ENCODE data around the gene SRSF2. TPM values are rescaled to one million over a fixed set of nuclear protein-coding genes. Genes with fewer than 3 reads are reported as not detected.
A peak's percentile ranks its signal among the peaks of the same experiment; 100 is the strongest.

Gene SRSF2
- total RNA-seq, 2 donors from 2014 or later, result 163 to 300 TPM

DNA sequence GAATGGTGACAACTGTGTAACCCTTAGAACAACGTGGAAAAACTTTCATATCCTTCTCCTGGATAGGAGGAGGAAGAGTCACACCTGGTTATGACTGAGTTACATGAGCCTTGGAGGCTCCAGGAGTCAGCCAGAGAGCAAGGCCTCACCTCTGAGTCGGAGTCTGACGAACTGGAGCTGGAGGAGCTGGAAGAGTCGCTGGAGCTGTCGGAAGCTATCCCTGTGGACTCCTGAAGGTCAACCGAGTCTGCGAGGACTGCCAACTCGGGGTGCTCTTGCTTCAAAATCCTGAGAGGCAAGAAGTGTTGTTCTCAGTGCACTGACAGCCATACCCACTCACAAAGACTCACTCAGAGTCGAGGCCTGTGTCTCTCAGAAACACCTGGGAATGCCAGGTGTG, 16.9 kb downstream of the SRSF2 start:
- Histone ChIP-seq H3K9ac (ENCODE audit: low read depth in 2 of 2, low read length in 2 of 2) (no peak overlapping the region), H3K27me3 (no peaks in the 10 kb centered on the region), H3K9me3 (no peaks in the 10 kb centered on the region), H3K27ac (no peak overlapping the region), H3K4me1 (peaks cover 11% of the 10 kb centered on the region), H3K4me3 (no peak overlapping the region), H3K36me3 (peaks cover 54% of the 10 kb centered on the region)
- DNase-seq, result no peak
- TF ChIP-seq, protein P1, sequence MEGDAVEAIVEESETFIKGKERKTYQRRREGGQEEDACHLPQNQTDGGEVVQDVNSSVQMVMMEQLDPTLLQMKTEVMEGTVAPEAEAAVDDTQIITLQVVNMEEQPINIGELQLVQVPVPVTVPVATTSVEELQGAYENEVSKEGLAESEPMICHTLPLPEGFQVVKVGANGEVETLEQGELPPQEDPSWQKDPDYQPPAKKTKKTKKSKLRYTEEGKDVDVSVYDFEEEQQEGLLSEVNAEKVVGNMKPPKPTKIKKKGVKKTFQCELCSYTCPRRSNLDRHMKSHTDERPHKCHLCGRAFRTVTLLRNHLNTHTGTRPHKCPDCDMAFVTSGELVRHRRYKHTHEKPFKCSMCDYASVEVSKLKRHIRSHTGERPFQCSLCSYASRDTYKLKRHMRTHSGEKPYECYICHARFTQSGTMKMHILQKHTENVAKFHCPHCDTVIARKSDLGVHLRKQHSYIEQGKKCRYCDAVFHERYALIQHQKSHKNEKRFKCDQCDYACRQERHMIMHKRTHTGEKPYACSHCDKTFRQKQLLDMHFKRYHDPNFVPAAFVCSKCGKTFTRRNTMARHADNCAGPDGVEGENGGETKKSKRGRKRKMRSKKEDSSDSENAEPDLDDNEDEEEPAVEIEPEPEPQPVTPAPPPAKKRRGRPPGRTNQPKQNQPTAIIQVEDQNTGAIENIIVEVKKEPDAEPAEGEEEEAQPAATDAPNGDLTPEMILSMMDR (IDR thresholded peaks at IDR 0.05), result no peak
- intact Hi-C loops (cut with DNase I), result no loop called here

DNA sequence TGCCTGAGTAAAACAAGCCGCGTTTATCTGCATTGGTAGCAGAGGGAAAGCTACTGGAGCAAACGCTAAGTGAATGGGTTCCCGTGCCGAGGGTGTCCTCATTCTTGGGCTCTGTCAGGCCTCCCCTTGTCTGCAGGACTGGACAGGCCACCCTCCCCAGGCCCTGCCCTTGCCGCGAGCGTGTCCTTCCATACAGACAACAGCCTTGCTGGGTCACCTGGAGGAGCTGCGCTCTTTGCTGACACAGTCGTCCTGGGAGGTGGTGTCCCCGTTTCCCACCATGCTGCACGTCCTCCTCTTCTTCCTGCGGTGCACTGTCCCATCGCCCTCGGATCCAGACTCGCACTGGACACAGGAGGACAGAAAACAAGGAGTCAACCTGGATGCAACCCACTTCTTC, 18.6 kb downstream of the SRSF2 start:
- Histone ChIP-seq H3K9ac (ENCODE audit: low read depth in 2 of 2, low read length in 2 of 2) (no peak overlapping the region), H3K27me3 (no peaks in the 10 kb centered on the region), H3K4me1 (peaks cover 6% of the 10 kb centered on the region), H3K36me3 (peaks cover 48% of the 10 kb centered on the region), H3K27ac (no peak overlapping the region), H3K4me3 (no peak overlapping the region), H3K9me3 (no peaks in the 10 kb centered on the region)
- TF ChIP-seq, protein P1 (IDR thresholded peaks at IDR 0.05), result no peak
- no peak for DNase-seq
- intact Hi-C loops (cut with DNase I), result loop anchor here (10.0 kb wide), 1 partner anchor 164 kb away; no protein-coding TSS in a partner anchor

DNA sequence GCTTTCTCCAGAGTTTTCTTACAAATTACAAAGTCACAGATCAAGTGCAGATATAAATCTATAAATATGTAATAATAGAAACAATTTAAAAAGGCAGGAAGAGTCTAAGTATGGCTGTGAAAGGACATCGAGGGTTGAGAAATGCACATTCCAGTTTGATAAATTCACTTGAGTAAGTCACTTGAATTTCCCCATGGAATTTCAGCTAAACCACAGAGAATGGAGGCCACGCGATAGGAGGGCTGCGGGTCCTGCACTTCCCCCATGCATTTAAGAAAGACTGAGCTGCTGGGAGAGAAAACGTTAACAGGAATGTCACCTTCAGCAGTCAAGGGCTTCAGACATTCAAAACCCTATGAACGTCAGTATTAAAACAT, 20.3 kb downstream of the SRSF2 start:
- peaks cover 40% of the 10 kb centered on the region for H3K36me3 ChIP-seq
- no peak for DNase-seq
- TF ChIP-seq, protein P1 (IDR thresholded peaks at IDR 0.05), result no peak
- H3K9me3 ChIP-seq, result no peaks in the 10 kb centered on the region
- H3K4me3 ChIP-seq, result no peak overlapping the region
- intact Hi-C loops (cut with DNase I), result loop anchor here (10.0 kb wide), 1 partner anchor 162 kb away; no protein-coding TSS in a partner anchor
- peak overlapping the region; percentile 38 for H3K27ac ChIP-seq
- no peaks in the 10 kb centered on the region for H3K27me3 ChIP-seq
- H3K4me1 ChIP-seq, result peaks cover 6% of the 10 kb centered on the region
- H3K9ac ChIP-seq (ENCODE audit: low read depth in 2 of 2, low read length in 2 of 2), result no peak overlapping the region

DNA sequence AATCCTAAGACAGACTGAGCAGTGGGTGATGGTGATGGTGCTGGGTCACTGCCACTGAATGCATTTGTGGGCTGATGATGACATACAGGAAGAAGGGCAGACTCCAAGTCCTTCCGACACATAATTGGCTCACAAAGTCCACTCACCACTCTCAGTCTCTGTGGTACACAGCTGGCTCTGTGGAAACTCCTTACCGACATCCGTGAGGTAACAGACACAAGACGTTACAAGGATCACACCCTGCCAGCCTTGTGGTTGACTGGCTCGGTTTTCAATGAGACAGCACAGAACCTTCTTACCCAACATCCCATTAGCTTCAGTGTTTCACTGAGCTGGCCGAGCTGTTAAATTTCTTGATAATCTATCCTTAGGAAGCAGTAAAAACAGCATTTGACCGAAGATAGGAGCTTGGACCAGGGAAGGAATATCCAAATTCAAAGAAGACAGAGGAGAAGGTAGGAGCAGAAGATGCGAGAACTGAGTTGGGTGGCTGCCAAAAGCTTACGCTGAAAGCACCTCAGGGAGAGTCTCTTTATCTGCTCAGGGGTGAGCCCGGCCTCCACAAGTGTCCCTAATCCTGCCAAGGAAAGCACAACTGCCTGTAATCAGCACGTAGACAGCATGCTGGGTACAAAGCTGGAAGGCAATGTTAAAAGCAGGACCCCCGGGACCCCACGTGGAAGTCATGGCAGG, 20.8 kb downstream of the SRSF2 start:
- peaks cover 34% of the 10 kb centered on the region for H3K36me3 ChIP-seq
- intact Hi-C loops (cut with DNase I), result loop anchor here (10.0 kb wide), 1 partner anchor 161 kb away; no protein-coding TSS in a partner anchor
- peak overlapping the region; percentile 38 for H3K27ac ChIP-seq
- DNase-seq, result no peak
- TF ChIP-seq, protein P1 (IDR thresholded peaks at IDR 0.05), result no peak
- no peaks in the 10 kb centered on the region for H3K27me3 ChIP-seq
- H3K4me1 ChIP-seq, result peaks cover 6% of the 10 kb centered on the region
- H3K9ac ChIP-seq (ENCODE audit: low read depth in 2 of 2, low read length in 2 of 2), result no peak overlapping the region
- no peak overlapping the region for H3K4me3 ChIP-seq
- no peaks in the 10 kb centered on the region for H3K9me3 ChIP-seq

DNA sequence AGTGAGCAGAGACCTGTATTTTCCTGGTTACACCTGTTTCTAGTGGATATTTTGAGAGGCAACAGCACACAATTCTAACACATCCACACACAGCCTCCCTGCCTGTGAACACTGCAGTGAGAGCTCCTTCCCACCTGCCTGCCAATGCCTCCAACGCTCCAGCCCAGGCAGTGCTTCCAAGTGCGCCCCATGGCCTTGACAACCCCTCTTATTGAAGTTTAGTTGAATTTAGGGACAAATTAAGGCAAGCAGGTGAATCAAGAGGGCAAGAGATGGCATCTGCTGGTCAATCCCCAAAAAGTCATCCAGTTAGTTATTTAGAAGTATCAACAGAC, 21.7 kb downstream of the SRSF2 start:
- no peaks in the 10 kb centered on the region for H3K27me3 ChIP-seq
- TF ChIP-seq, protein P1 (IDR thresholded peaks at IDR 0.05), result no peak
- H3K36me3 ChIP-seq, result peaks cover 28% of the 10 kb centered on the region
- peak overlapping the region; percentile 33 for H3K27ac ChIP-seq
- peaks cover 6% of the 10 kb centered on the region for H3K4me1 ChIP-seq
- intact Hi-C loops (cut with DNase I), result loop anchor here (10.0 kb wide), 1 partner anchor 161 kb away; no protein-coding TSS in a partner anchor
- H3K9me3 ChIP-seq, result no peaks in the 10 kb centered on the region
- no peak overlapping the region for H3K9ac ChIP-seq (ENCODE audit: low read depth in 2 of 2, low read length in 2 of 2)
- no peak overlapping the region for H3K4me3 ChIP-seq
- no peak for DNase-seq
